GM23338 (cell line): Measurements from ENCODE around the gene PHACTR1.

Experiments used
- CREB1 ChIP-seq: fragments of 250-450 bp; sonication (Bioruptor Pico); IDR thresholded peaks from 2 replicates; pipeline ENCODE4 v1.5.0; 2020; ENCODE audit warnings: low read depth, mild to moderate bottlenecking, moderate library complexity
- CTCF ChIP-seq, 2 experiments: fragments of 200-600 bp in 1 of 2; sonication (generic) in 1 of 2; conservative IDR thresholded peaks; 2 replicates each; pipeline versions ENCODE4 v1.5.1 to v1.6.1; 2016 to 2017; ENCODE audit warnings: antibody characterized with exemption in 2 of 2, low read depth in 2 of 2, mild to moderate bottlenecking in 2 of 2, moderate library complexity in 1 of 2
- ETS1 ChIP-seq: IDR thresholded peaks from 2 replicates; pipeline ENCODE4 v1.6.1; 2016; ENCODE audit warnings: antibody characterized with exemption
- EZH2 ChIP-seq: fragments of 200-600 bp; sonication (generic); IDR thresholded peaks from one replicate; pipeline ENCODE4 v1.8.0; 2017; ENCODE audit warnings: antibody characterized with exemption, mild to moderate bottlenecking, low read depth; ENCODE audit not compliant: unreplicated experiment
- EZH2phosphoT487 ChIP-seq: fragments of 200-600 bp; sonication (generic); IDR thresholded peaks from one replicate; pipeline ENCODE4 v1.8.1; 2018; ENCODE audit warnings: antibody characterized with exemption; ENCODE audit not compliant: unreplicated experiment
- JUNB ChIP-seq: IDR thresholded peaks from one replicate; pipeline ENCODE4 v1.6.1; 2016; ENCODE audit warnings: antibody characterized with exemption; ENCODE audit not compliant: unreplicated experiment
- NANOG ChIP-seq: IDR thresholded peaks from 2 replicates; pipeline ENCODE4 v1.6.1; 2016; ENCODE audit warnings: antibody characterized with exemption, borderline replicate concordance
- POLR2AphosphoS5 ChIP-seq: IDR thresholded peaks from 2 replicates; pipeline ENCODE4 v1.6.1; 2016; ENCODE audit warnings: antibody characterized with exemption, low read depth
- REST ChIP-seq: IDR thresholded peaks from one replicate; pipeline ENCODE4 v1.6.1; 2018; ENCODE audit warnings: antibody characterized with exemption; ENCODE audit not compliant: unreplicated experiment
- ZNF114 ChIP-seq: fragments of 250-450 bp; sonication (Bioruptor Pico); IDR thresholded peaks from 2 replicates; pipeline ENCODE4 v1.5.0; 2020; ENCODE audit warnings: mild to moderate bottlenecking, moderate library complexity

- TF ChIP-seq CTCF (conservative IDR thresholded peaks at IDR 0.05; ENCODE audit: low read depth in 2 of 2) (no peak), POLR2AphosphoS5 (no peak), ETS1 (no peak), REST (no peak), EZH2 (no peak), EZH2phosphoT487 (no peak), ZNF114 (CRISPR knock-in tag) (no peak), CREB1 (CRISPR knock-in tag) (no peak), JUNB (no peak), NANOG (no peak)
Observed at GRCh38 chr6:12896208-12896733, 179.7 kb downstream of the PHACTR1 start.
